Neutrophil (primary cell): Measurements from ENCODE around the gene SMTNL1.

Source experiments
- H3K27ac ChIP-seq: fragments of 200-600 bp; sonication (generic); 2 replicates; pipeline ENCODE4 v1.5.1; 2016; ENCODE audit warnings: mild to moderate bottlenecking, moderate library complexity
- H3K27me3 ChIP-seq: fragments of 200-600 bp; sonication (generic); 2 replicates; pipeline ENCODE4 v1.6.0; 2016; ENCODE audit warnings: mild to moderate bottlenecking
- H3K36me3 ChIP-seq: fragments of 200-600 bp; sonication (generic); 2 replicates; pipeline ENCODE4 v1.5.1; 2017
- H3K4me1 ChIP-seq, 2 experiments: fragments of 200-600 bp in 1 of 2; sonication (generic) in 1 of 2; 1 replicate in 1 of 2; 2 replicates in 1 of 2; pipeline versions ENCODE4 v1.5.1 to v1.6.1; 2013 to 2016; ENCODE audit warnings: low read depth in 1 of 2, low read length in 1 of 2, mild to moderate bottlenecking in 1 of 2, moderate library complexity in 1 of 2; ENCODE audit not compliant: control insufficient read depth in 1 of 2, insufficient read depth in 1 of 2
- H3K4me3 ChIP-seq, 2 experiments: fragments of 200-600 bp in 1 of 2; sonication (generic) in 1 of 2; 1 replicate in 1 of 2; 2 replicates in 1 of 2; pipeline ENCODE4 v1.5.1; 2013 to 2016; ENCODE audit warnings: low read depth in 1 of 2, low read length in 1 of 2, mild to moderate bottlenecking in 1 of 2, moderate library complexity in 1 of 2
- H3K9me3 ChIP-seq: fragments of 200-600 bp; sonication (generic); 2 replicates; pipeline ENCODE4 v1.5.1; 2016
- CTCF ChIP-seq: fragments of 200-600 bp; sonication (generic); IDR thresholded peaks from 2 replicates; pipeline ENCODE4 v1.5.1; 2016; ENCODE audit warnings: antibody characterized with exemption

The SMTNL1 gene

DNA sequence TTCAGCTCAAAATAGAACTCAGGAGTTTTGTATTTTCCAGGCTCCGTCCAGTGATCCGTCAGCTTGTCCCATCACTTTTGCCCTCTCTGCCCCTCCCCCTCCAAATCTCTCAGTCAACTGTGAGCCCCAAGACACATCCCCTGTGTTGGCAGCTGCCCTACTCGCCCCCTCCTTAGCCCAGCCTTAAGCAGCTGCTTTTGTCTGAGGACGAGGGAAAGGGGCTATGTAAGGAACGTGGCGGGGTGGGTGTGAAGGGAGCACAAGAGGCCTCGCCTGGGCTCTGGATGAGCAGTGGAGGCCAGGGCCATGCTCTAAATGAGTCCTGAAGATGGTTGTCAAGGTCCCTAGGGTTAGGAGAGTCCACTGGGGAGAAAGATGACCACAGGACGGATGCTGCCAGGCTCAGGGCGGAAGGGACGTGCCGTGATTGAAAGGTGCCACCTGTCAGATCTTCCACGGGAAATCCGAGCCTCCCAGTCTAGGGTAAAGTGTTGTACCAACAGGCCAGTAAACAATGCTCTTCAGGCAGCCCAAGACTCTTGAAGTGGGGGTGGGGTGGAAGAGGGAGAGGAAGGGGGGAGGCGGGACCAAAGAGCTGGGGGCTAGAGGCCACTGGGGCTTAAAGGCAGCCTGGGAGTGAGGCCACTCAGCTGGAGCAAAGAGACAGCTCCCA is at the start of gene SMTNL1:
Gene SMTNL1 (plus strand): TSS at position 649 of the 673 bp plus-strand sequence. CDS start 5,048 bp downstream, outside the sequence.
- Histone ChIP-seq H3K27ac (no peak within 1 kb of the TSS), H3K9me3 (no peaks in the 10 kb centered on the region), H3K4me3 (no peak within 1 kb of the TSS), H3K27me3 (no peaks in the 10 kb centered on the region), H3K36me3 (no peaks in the 10 kb centered on the region), H3K4me1 (no peaks in the 10 kb centered on the region)
- no peak for TF ChIP-seq CTCF

DNA sequence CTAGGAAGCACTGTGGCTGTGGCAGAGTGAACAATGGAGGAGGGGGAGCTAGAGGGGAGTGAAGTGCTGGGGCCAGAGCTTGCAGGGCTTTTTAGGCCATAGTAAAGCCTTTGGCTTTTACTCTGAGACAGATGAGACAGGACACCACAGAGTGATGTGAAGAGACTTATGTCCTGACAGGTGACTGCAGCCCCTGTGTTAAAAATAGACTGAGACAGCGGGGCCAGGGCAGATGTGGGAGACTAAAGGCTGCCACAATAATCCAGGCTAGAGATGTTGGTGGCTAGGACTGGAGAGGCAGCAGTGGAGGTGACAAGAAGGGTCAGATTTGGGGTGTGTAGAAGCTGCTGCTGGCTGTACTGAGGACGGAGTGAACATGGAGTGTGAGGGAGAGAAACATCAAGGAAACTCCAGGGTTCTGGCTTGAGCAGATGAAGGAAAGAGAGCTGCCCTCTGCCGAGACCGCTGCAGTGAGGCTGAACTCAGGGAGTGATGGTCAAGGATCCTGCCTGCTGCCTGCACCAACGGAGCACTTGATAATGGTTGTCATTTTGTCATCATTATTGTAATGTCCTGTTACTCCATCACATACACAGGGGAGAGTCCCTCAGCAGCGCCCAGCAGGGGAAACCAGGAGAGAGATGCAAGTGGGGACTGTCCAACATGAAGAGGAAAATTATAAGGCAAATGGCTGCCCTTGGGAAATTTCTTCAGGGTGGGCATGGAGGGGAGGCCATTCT is 49.3 kb upstream of the SMTNL1 start:
- Histone ChIP-seq H3K4me3 (no peak overlapping the region), H3K36me3 (no peaks in the 10 kb centered on the region), H3K4me1 (peaks cover 59 to 63% of the 10 kb centered on the region in 2 experiments), H3K27me3 (no peaks in the 10 kb centered on the region), H3K27ac (peak overlapping the region; percentile 48), H3K9me3 (no peaks in the 10 kb centered on the region)
- TF ChIP-seq CTCF: no peak

DNA sequence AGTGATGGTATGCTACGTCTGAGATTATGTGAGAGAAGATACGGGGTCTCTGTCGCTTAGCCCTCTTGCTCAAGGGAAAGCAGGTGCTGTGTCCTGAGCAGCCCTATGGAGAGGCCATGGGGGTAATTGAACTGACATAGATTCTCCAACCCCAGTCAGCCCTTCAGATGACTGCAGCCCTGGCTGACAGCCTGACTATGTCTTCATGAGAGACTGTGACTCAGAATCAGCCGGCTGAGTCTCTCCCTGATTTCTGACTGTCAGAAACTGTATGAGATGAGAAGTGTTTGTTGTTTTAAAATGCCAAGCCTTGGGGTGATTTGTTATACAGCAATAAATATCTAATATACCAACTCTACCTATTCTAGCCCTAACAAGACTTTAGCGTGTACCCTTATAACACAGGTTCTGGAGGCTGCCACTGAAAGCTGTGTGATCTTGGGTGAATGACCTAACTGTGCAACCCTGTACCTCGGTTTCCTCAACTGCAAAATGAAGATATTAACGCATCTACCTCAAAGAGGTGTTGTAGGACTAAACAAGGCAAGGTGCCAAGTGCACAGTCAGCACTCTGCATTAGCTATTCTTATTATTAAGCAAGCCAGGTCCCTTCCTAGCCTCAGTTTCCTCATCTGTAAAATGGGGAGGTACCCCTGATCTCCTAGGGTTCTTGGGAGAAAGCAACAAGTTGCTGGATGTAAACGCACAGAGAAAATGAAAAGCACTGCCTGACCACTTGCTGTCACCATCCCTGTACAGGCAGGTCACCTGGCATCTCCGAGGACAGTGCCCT is 46.7 kb upstream of the SMTNL1 start:
- no peak overlapping the region for H3K4me3 ChIP-seq
- no peaks in the 10 kb centered on the region for H3K27me3 ChIP-seq
- H3K27ac ChIP-seq: no peak overlapping the region
- no peaks in the 10 kb centered on the region for H3K9me3 ChIP-seq
- no peaks in the 10 kb centered on the region for H3K36me3 ChIP-seq
- no peak for TF ChIP-seq CTCF
- H3K4me1 ChIP-seq: peaks cover 43 to 48% of the 10 kb centered on the region in 2 experiments

GRCh38 chr11:57491371-57492061 is 45.9 kb upstream of the SMTNL1 start:
- Histone ChIP-seq H3K4me3 (no peak overlapping the region), H3K36me3 (no peaks in the 10 kb centered on the region), H3K9me3 (no peaks in the 10 kb centered on the region), H3K27ac (no peak overlapping the region), H3K27me3 (no peaks in the 10 kb centered on the region), H3K4me1 (peaks cover 36 to 42% of the 10 kb centered on the region in 2 experiments)
- TF ChIP-seq CTCF: peak; percentile 36
